OCI-LY1 (cell line): ENCODE data around the gene PPP1CB.

Source experiments
- H2AFZ ChIP-seq: fragments of 200-600 bp; sonication (generic), shearing (Covaris generic); 2 replicates; pipeline ENCODE4 v1.6.0; 2014; ENCODE audit warnings: antibody characterized with exemption, mild to moderate bottlenecking, low read length
- H3F3A ChIP-seq: fragments of 200-600 bp; sonication (generic), shearing (Covaris generic); 2 replicates; pipeline ENCODE4 v1.6.0; 2014; ENCODE audit warnings: mild to moderate bottlenecking, antibody characterized with exemption, low read length, moderate library complexity; ENCODE audit not compliant: insufficient read depth
- H3K27ac ChIP-seq: fragments of 200-600 bp; sonication (generic); 2 replicates; pipeline ENCODE4 v1.5.1; 2014; ENCODE audit warnings: low read length, mixed run types, mild to moderate bottlenecking, low read depth; ENCODE audit not compliant: poor library complexity, severe bottlenecking
- H3K27me3 ChIP-seq: fragments of 200-600 bp; sonication (generic); 2 replicates; pipeline ENCODE4 v1.6.0; 2014; ENCODE audit warnings: antibody characterized with exemption, mild to moderate bottlenecking, low read length, moderate library complexity; ENCODE audit not compliant: insufficient read depth
- H3K36me3 ChIP-seq: fragments of 200-600 bp; sonication (generic); 2 replicates; pipeline ENCODE4 v1.6.1; 2014; ENCODE audit warnings: mild to moderate bottlenecking, antibody characterized with exemption, low read length, moderate library complexity, mixed read lengths; ENCODE audit not compliant: insufficient read depth
- H3K4me1 ChIP-seq: fragments of 200-600 bp; sonication (generic); 2 replicates; pipeline ENCODE4 v1.5.1; 2014; ENCODE audit warnings: mild to moderate bottlenecking, low read length, moderate library complexity; ENCODE audit not compliant: insufficient read depth, severe bottlenecking
- H3K4me2 ChIP-seq: fragments of 200-600 bp; sonication (generic), shearing (Covaris generic); 2 replicates; pipeline ENCODE4 v1.6.1; 2014; ENCODE audit warnings: low read length
- H3K4me3 ChIP-seq: fragments of 200-600 bp; sonication (generic); 2 replicates; pipeline ENCODE4 v1.5.1; 2014; ENCODE audit warnings: low read length, low read depth, mild to moderate bottlenecking, mixed read lengths; ENCODE audit not compliant: poor library complexity, severe bottlenecking
- H3K79me2 ChIP-seq: fragments of 200-600 bp; shearing (Covaris generic); 2 replicates; pipeline ENCODE4 v1.6.1; 2016; ENCODE audit warnings: mixed run types, low read length, mixed read lengths; ENCODE audit not compliant: insufficient read depth
- H3K9ac ChIP-seq: fragments of 200-600 bp; sonication (generic), shearing (Covaris generic); 2 replicates; pipeline ENCODE4 v1.6.1; 2014; ENCODE audit warnings: mild to moderate bottlenecking, low read length, mixed read lengths
- H3K9me2 ChIP-seq: fragments of 200-600 bp; sonication (generic), shearing (Covaris generic); 2 replicates; pipeline ENCODE4 v1.6.1; 2014; ENCODE audit warnings: low read depth, mild to moderate bottlenecking, low read length, mixed read lengths
- H3K9me3 ChIP-seq: fragments of 200-600 bp; shearing (Covaris generic); 2 replicates; pipeline ENCODE4 v1.6.1; 2014; ENCODE audit warnings: low read length, mixed read lengths
- H4K20me1 ChIP-seq: fragments of 200-600 bp; sonication (generic), shearing (Covaris generic); 2 replicates; pipeline ENCODE4 v1.6.0; 2016; ENCODE audit warnings: mild to moderate bottlenecking, low read length; ENCODE audit not compliant: insufficient read depth
- EZH2 ChIP-seq: fragments of 200-600 bp; sonication (generic), shearing (Covaris generic); IDR thresholded peaks from 2 replicates; pipeline ENCODE4 v1.8.0; 2017; ENCODE audit warnings: borderline replicate concordance, mixed run types, mild to moderate bottlenecking, antibody characterized with exemption, low read length, moderate library complexity, mixed read lengths
- TF ChIP-seq, protein P1 (sequence below): fragments of 200-600 bp; sonication (generic), shearing (Covaris generic); IDR thresholded peaks from 2 replicates; pipeline ENCODE4 v1.5.1; 2017; ENCODE audit warnings: mild to moderate bottlenecking, antibody characterized with exemption, low read length, moderate library complexity, mixed read lengths

The PPP1CB gene

DNA sequence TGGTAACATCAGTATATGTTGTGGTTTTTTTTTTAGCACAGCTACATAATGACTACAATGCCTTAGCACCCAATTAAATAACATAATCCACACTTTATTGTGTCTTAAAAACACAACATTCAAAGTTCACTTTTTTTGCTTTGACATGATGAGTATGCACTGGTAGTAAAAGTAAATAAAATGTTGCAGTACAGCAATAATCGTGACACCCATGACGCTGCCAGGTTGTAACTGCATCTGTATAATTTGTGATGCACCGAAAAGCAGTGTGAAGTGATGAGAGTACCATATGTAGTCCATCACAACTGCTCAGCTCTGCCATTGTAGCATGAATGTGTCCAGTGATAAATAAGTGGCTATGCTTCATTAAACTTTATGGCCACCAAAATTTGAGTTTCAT is 15.7 kb downstream of the PPP1CB start:
- H3K36me3 ChIP-seq, result no peaks in the 10 kb centered on the region; the same call in 1 of the 2 replicates
- no peak overlapping the region for H3K4me2 ChIP-seq
- no peaks in the 10 kb centered on the region for H3F3A ChIP-seq
- H3K9me3 ChIP-seq, result 0 out of 2 replicates have a peak, but pooled peaks cover 8% of the 10 kb centered on the region
- H3K27me3 ChIP-seq, result no peaks in the 10 kb centered on the region
- no peak overlapping the region for H3K4me3 ChIP-seq
- no peak overlapping the region for H2AFZ ChIP-seq
- H3K9ac ChIP-seq, result no peak overlapping the region
- H3K79me2 ChIP-seq, result peaks cover 96% of the 10 kb centered on the region
- peaks cover 4% of the 10 kb centered on the region for H3K4me1 ChIP-seq
- no peaks in the 10 kb centered on the region for H3K9me2 ChIP-seq
- H3K27ac ChIP-seq, result no peak overlapping the region
- TF ChIP-seq, protein P1, sequence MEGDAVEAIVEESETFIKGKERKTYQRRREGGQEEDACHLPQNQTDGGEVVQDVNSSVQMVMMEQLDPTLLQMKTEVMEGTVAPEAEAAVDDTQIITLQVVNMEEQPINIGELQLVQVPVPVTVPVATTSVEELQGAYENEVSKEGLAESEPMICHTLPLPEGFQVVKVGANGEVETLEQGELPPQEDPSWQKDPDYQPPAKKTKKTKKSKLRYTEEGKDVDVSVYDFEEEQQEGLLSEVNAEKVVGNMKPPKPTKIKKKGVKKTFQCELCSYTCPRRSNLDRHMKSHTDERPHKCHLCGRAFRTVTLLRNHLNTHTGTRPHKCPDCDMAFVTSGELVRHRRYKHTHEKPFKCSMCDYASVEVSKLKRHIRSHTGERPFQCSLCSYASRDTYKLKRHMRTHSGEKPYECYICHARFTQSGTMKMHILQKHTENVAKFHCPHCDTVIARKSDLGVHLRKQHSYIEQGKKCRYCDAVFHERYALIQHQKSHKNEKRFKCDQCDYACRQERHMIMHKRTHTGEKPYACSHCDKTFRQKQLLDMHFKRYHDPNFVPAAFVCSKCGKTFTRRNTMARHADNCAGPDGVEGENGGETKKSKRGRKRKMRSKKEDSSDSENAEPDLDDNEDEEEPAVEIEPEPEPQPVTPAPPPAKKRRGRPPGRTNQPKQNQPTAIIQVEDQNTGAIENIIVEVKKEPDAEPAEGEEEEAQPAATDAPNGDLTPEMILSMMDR, result no peak
- no peak for TF ChIP-seq EZH2
- no peaks in the 10 kb centered on the region for H4K20me1 ChIP-seq

- Histone ChIP-seq H3K79me2 (peaks cover 96% of the 10 kb centered on the region), H3K9me3 (0 out of 2 replicates have a peak, but pooled peaks cover 8% of the 10 kb centered on the region), H2AFZ (no peak overlapping the region), H3K4me3 (no peak overlapping the region), H3K9ac (no peak overlapping the region), H4K20me1 (peaks cover 8% of the 10 kb centered on the region; the same call in 1 of the 2 replicates), H3K27me3 (no peaks in the 10 kb centered on the region), H3K4me1 (peaks cover 4% of the 10 kb centered on the region), H3F3A (no peaks in the 10 kb centered on the region), H3K36me3 (no peaks in the 10 kb centered on the region; the same call in 1 of the 2 replicates), H3K4me2 (no peak overlapping the region), H3K9me2 (no peaks in the 10 kb centered on the region), H3K27ac (no peak overlapping the region)
- TF ChIP-seq, protein P1, result no peak
- no peak for TF ChIP-seq EZH2
These were observed 16.8 kb downstream of the PPP1CB start for GRCh38 chr2:28768422-28768821.

DNA sequence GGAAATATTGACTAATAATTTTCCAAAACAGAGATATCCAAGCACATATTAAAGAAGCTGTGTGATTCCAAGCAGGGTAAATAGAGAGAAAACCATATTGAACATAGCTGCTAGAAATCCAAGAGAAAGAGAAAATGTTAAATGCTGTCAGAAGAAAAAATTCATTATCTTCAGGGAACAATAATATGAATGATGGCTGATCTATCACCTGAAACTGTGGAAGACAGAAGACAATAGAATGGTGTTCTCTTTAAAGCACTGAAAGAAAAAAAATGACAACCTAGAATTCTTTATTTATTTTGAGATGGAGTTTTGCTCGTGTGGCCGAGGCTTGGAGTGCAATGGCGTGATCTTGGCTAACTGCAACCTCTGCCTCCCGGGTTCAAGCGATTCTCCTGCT is 17.3 kb downstream of the PPP1CB start:
- Histone ChIP-seq H3K4me2 (no peak overlapping the region), H2AFZ (no peak overlapping the region), H3K9me2 (no peaks in the 10 kb centered on the region), H3K27ac (no peak overlapping the region), H3F3A (no peaks in the 10 kb centered on the region), H3K79me2 (peaks cover 96% of the 10 kb centered on the region), H3K36me3 (no peaks in the 10 kb centered on the region; the same call in 1 of the 2 replicates), H3K9ac (no peak overlapping the region), H3K27me3 (no peaks in the 10 kb centered on the region), H3K9me3 (0 out of 2 replicates have a peak, but pooled peaks cover 8% of the 10 kb centered on the region), H4K20me1 (peaks cover 8% of the 10 kb centered on the region; the same call in 1 of the 2 replicates), H3K4me1 (peaks cover 4% of the 10 kb centered on the region), H3K4me3 (no peak overlapping the region)
- TF ChIP-seq, protein P1, result no peak
- TF ChIP-seq EZH2, result no peak
